Spleen (tissue), 11 donors: Measurements from ENCODE around the gene TGFBRAP1. TPM values are rescaled to one million over a fixed set of nuclear protein-coding genes. Genes with fewer than 3 reads are reported as not detected.

Experiments used
- DNase-seq: peaks from one replicate; pipeline ENCODE4 v3.0.0-alpha.2; 2020
- H3K27ac ChIP-seq, 8 donors: fragments of 200-600 bp; sonication (generic) in 7 of 8; 1 replicate in 4 of 8; 2 replicates in 4 of 8; pipeline versions ENCODE4 v1.5.0 to v1.8.0; 2016 to 2021; ENCODE audit warnings: inconsistent platforms in 4 of 8, mild to moderate bottlenecking in 4 of 8, moderate library complexity in 1 of 8
- H3K27me3 ChIP-seq, 7 donors: fragments of 200-600 bp; sonication (generic) in 6 of 7; replicated peaks in 1 of 7; 1 replicate in 4 of 7; 2 replicates in 3 of 7; pipeline versions ENCODE4 v1.5.0 to v1.8.0; 2016 to 2021; ENCODE audit warnings: inconsistent platforms in 3 of 7, mild to moderate bottlenecking in 1 of 7
- H3K36me3 ChIP-seq, 6 donors: fragments of 200-600 bp; sonication (generic) in 5 of 6; 1 replicate in 4 of 6; 2 replicates in 2 of 6; pipeline versions ENCODE4 v1.5.0 to v1.8.0; 2016 to 2021; ENCODE audit warnings: inconsistent platforms in 2 of 6
- H3K4me1 ChIP-seq, 6 donors: fragments of 200-600 bp; sonication (generic) in 5 of 6; 1 replicate in 3 of 6; 2 replicates in 3 of 6; pipeline versions ENCODE4 v1.5.0 to v1.8.0; 2016 to 2021; ENCODE audit warnings: inconsistent platforms in 3 of 6
- H3K4me3 ChIP-seq, 8 donors: fragments of 200-600 bp; sonication (generic) in 7 of 8; 1 replicate in 4 of 8; 2 replicates in 4 of 8; pipeline versions ENCODE4 v1.5.0 to v1.8.0; 2016 to 2021; ENCODE audit warnings: inconsistent platforms in 4 of 8, mild to moderate bottlenecking in 4 of 8, moderate library complexity in 2 of 8
- H3K9me3 ChIP-seq, 8 donors: fragments of 200-600 bp; sonication (generic) in 7 of 8; 1 replicate in 4 of 8; 2 replicates in 4 of 8; pipeline versions ENCODE4 v1.5.0 to v1.8.0; 2016 to 2021; ENCODE audit warnings: inconsistent platforms in 4 of 8
- CTCF ChIP-seq, 11 experiments: fragments of 200-600 bp in 7 of 11; fragments of 450-650 bp in 4 of 11; sonication (generic) in 4 of 11; IDR thresholded peaks in 8 of 11; conservative IDR thresholded peaks in 3 of 11; 1 replicate in 7 of 11; 2 replicates in 4 of 11; pipeline versions ENCODE4 v1.4.0 to v1.8.0; 2016 to 2021; ENCODE audit warnings: antibody characterized with exemption in 11 of 11, inconsistent platforms in 4 of 11, mild to moderate bottlenecking in 1 of 11
- POLR2A ChIP-seq, 3 donors: fragments of 450-650 bp; IDR thresholded peaks; one replicate each; pipeline ENCODE4 v1.5.1; 2017; ENCODE audit warnings: antibody characterized with exemption in 3 of 3, mild to moderate bottlenecking in 1 of 3
- POLR2AphosphoS5 ChIP-seq, 3 donors: sonication (generic); formaldehyde crosslinking; IDR thresholded peaks; one replicate each; pipeline ENCODE4 v1.5.1; 2017; ENCODE audit warnings: antibody characterized with exemption in 3 of 3
- WGBS, 5 donors: extraction: QIAGEN DNeasy Blood & Tissue Kit in 3 of 5; methylation state at CpG; one replicate each; pipeline versions ENCODE4 v1.1.5 to v1.1.7; 2013 to 2018; 5-methylcytosine and 5-hydroxymethylcytosine counted together
- intact Hi-C: fragments of 100-400 bp; cut with DNase I; formaldehyde crosslinking; loops from one replicate; pipeline ENCODE4 v1.15.0; 2023; ENCODE audit warnings: low total_unique reads
- polyA plus RNA-seq, 3 donors: library from polyadenylated mRNA; stranded (reverse); fragments of 200-250 nt; gene quantifications; one replicate each; pipeline ENCODE4 v1.2.1, GENCODE V29; 2013
- total RNA-seq, 7 donors: library from RNA; depleted of rRNA in 3 of 7; stranded (reverse); fragments of >200 nt in 3 of 7; fragmentation: NEBNext Ultra II Directional in 4 of 7; extraction: Animal tissue kit (Norgen Biotek cat#: 25700) in 4 of 7; gene quantifications; one replicate each; pipeline versions ENCODE4 v1.1.0 to v1.2.1, GENCODE V29; 2016 to 2021
- donor health status: healthy with polysubstance abuse.
- donor health status: DM: no; HTN: no; CAD: no; lungs with moderate emphysema.
- donor health status: DM: no; HTN: no; CAD: no.
- donor health status: Bipolar disorder and iron deficiency.
- donor health status: healthy.
- donor health status: DM: no; HTN: no; CAD: no.
- donor health status: DM: yes; HTN: yes; CAD: no.

Gene TGFBRAP1
- total and polyA plus RNA-seq, 10 donors, result 4.6 to 32.7 (median 21.8) TPM

GRCh38 chr2:105321875-105322646 is 7.5 kb downstream of the TGFBRAP1 start:
- Histone ChIP-seq H3K9me3 (no peaks in the 10 kb centered on the region), H3K27ac (no peak overlapping the region), H3K36me3 (peaks cover 0 to 21% (median 0%) of the 10 kb centered on the region in 6 donors), H3K27me3 (no peaks in the 10 kb centered on the region), H3K4me1 (peaks cover 0 to 60% (median 31%) of the 10 kb centered on the region in 6 donors), H3K4me3 (no peak overlapping the region)
- 83 to 92% (median 88%) methylated on average over 3 of the region's 3 CpGs for WGBS, 5 donors
- no peak for DNase-seq
- intact Hi-C loops, result no loop called here
- no peak for TF ChIP-seq POLR2AphosphoS5 (IDR thresholded peaks at IDR 0.05)
- TF ChIP-seq POLR2A (IDR thresholded peaks at IDR 0.05), result no peak
- TF ChIP-seq CTCF (IDR thresholded peaks at IDR 0.05 in 8 of 11, conservative IDR thresholded peaks at IDR 0.05 in 3 of 11), result no peak

GRCh38 chr2:105320651-105321215 is 8.8 kb downstream of the TGFBRAP1 start:
- TF ChIP-seq POLR2A (IDR thresholded peaks at IDR 0.05) (no peak), CTCF (IDR thresholded peaks at IDR 0.05 in 8 of 11, conservative IDR thresholded peaks at IDR 0.05 in 3 of 11) (no peak), POLR2AphosphoS5 (IDR thresholded peaks at IDR 0.05) (no peak)
- peaks cover 0 to 50% (median 29%) of the 10 kb centered on the region in 6 donors for H3K4me1 ChIP-seq
- no peaks in the 10 kb centered on the region for H3K9me3 ChIP-seq
- no peak for DNase-seq
- H3K27ac ChIP-seq, result no peak overlapping the region
- H3K36me3 ChIP-seq, result peaks cover 0 to 21% (median 0%) of the 10 kb centered on the region in 6 donors
- H3K27me3 ChIP-seq, result no peaks in the 10 kb centered on the region
- intact Hi-C loops, result no loop called here
- no peak overlapping the region for H3K4me3 ChIP-seq
- 74 to 94% (median 77%) methylated on average over 7 of the region's 7 CpGs for WGBS, 5 donors

DNA sequence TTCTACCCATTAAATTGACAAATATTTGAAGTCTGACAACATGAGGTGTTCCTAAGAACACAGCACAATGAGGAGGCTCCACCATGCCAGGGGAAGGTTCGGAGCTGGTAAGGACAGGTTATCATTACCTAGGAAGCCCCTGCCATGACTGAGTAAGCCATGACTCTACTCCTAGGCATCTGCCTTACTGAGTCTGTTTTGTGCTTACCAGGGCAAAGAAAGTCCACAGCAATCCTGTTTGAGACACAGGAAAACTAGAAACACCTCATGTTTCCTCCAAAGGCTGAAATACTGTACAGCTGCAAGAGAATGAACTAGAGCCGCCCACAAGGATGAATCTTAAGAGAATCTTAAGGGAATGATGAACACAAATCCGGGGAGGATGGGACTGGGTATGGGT is 11.6 kb downstream of the TGFBRAP1 start:
- no peak for DNase-seq
- H3K4me1 ChIP-seq, result peaks cover 0 to 47% (median 10%) of the 10 kb centered on the region in 6 donors
- H3K9me3 ChIP-seq, result no peaks in the 10 kb centered on the region
- H3K4me3 ChIP-seq, result no peak overlapping the region
- H3K27me3 ChIP-seq, result no peaks in the 10 kb centered on the region
- intact Hi-C loops, result no loop called here
- peaks cover 0 to 8% (median 0%) of the 10 kb centered on the region in 6 donors for H3K36me3 ChIP-seq
- TF ChIP-seq POLR2AphosphoS5 (IDR thresholded peaks at IDR 0.05) (no peak), CTCF (IDR thresholded peaks at IDR 0.05 in 8 of 11, conservative IDR thresholded peaks at IDR 0.05 in 3 of 11) (no peak), POLR2A (IDR thresholded peaks at IDR 0.05) (no peak)
- H3K27ac ChIP-seq, result no peak overlapping the region
- 80 to 97% (median 90%) methylated on average over 3 of the region's 3 CpGs for WGBS, 5 donors

DNA sequence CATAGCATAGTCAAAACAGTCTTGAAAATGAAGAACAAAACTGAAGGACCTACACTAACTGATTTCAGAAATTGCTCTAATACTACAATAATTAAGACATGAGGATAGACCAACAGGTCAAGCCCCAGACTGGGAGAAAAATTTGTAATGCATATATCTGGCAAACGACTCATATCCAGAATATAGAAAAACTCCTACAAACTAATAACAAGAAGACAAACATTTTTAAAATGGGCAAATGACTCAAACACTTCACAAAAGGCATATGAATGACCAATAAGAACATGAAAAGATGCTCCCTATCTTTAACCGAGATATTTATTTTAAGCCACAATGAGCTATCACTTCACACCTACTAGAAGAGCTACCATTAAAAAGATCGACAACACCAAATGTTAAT is 14.2 kb downstream of the TGFBRAP1 start:
- Histone ChIP-seq H3K9me3 (no peaks in the 10 kb centered on the region), H3K27ac (no peak overlapping the region), H3K4me1 (peaks cover 0 to 37% (median 8%) of the 10 kb centered on the region in 6 donors), H3K36me3 (no peaks in the 10 kb centered on the region), H3K27me3 (no peaks in the 10 kb centered on the region), H3K4me3 (no peak overlapping the region)
- TF ChIP-seq CTCF (IDR thresholded peaks at IDR 0.05 in 8 of 11, conservative IDR thresholded peaks at IDR 0.05 in 3 of 11), result no peak
- TF ChIP-seq POLR2AphosphoS5 (IDR thresholded peaks at IDR 0.05), result no peak
- TF ChIP-seq POLR2A (IDR thresholded peaks at IDR 0.05), result no peak
- intact Hi-C loops, result no loop called here
- 63 to 77% (median 67%) methylated on average over 3 of the region's 3 CpGs for WGBS, 5 donors
- no peak for DNase-seq
